ENCODE measurements around the gene CRYBA2. TPM values are rescaled to one million over a fixed set of nuclear protein-coding genes. Genes with fewer than 3 reads are reported as not detected.
A peak's percentile ranks its signal among the peaks of the same experiment; 100 is the strongest.

CRYBA2 gene
- total RNA-seq, 1 experiment from 2014 or later, result not detected

- CTCF ChIA-PET, result interaction anchor here (1.5 to 3.5 kb wide), 3 partner anchors 12 to 114 kb away, joined by 4 to 21 read pairs (median 5); no protein-coding TSS in a partner anchor
- H3K9ac ChIP-seq (ENCODE audit: low read length), result no peak within 1 kb of the TSS
- peak within 1 kb of the TSS; percentile 43 to 47 for H3K4me3 ChIP-seq (replicated peaks in 1 of 2; ENCODE audit: low read depth in 1 of 2, low read length in 2 of 2)
- no peaks in the 10 kb centered on the region for H3K4me1 ChIP-seq (ENCODE audit: control insufficient read depth in 1 of 2, insufficient read depth in 2 of 2, low read length in 2 of 2)
- H3K4me2 ChIP-seq (ENCODE audit: low read length), result peak within 1 kb of the TSS; percentile 63
- H2AFZ ChIP-seq (ENCODE audit: low read depth, low read length, poor library complexity, severe bottlenecking), result no peak within 1 kb of the TSS
- POLR2A ChIA-PET, result interaction anchor here (0.6 kb wide), 1 partner anchor 217 kb away, joined by 5 read pairs; no protein-coding TSS in a partner anchor
- no peaks in the 10 kb centered on the region for H3K79me2 ChIP-seq (ENCODE audit: insufficient read depth, low read length)
- peak; percentile 59 for TF ChIP-seq ZBTB33 (IDR thresholded peaks at IDR 0.05; ENCODE audit: extremely low read depth, insufficient replicate concordance, low read length)
- no peak for TF ChIP-seq EZH2 (IDR thresholded peaks at IDR 0.05)
- TF ChIP-seq SP1 (IDR thresholded peaks at IDR 0.05; ENCODE audit: low read depth), result peak; percentile 50
- no peak for TF ChIP-seq POLR2A (IDR thresholded peaks at IDR 0.05; ENCODE audit: borderline replicate concordance, extremely low read depth, insufficient read depth, insufficient read length)
- TF ChIP-seq YY1 (IDR thresholded peaks at IDR 0.05; ENCODE audit: extremely low read depth, insufficient replicate concordance, low read depth, low read length), result peak; percentile 89
- peak; percentile 57 for TF ChIP-seq TCF7L2 (IDR thresholded peaks at IDR 0.05; ENCODE audit: borderline replicate concordance, extremely low read depth, insufficient read depth, insufficient read length)
- peak; percentile 82 for TF ChIP-seq SIN3A (IDR thresholded peaks at IDR 0.05; ENCODE audit: low read depth)
- no peak for TF ChIP-seq ZNF274 (IDR thresholded peaks at IDR 0.05; ENCODE audit: low read depth, low read length)
- intact Hi-C loops (cut with micrococcal nuclease), result no loop called here
- H3K9me3 ChIP-seq (ENCODE audit: control insufficient read depth in 1 of 2, insufficient read depth in 1 of 2, low read depth in 1 of 2, low read length in 2 of 2), result no peaks in the 10 kb centered on the region
- DNase-seq (ENCODE audit: low read depth, low spot score), result peak; percentile 34
- no TSS peak for BruUV-seq (replicated peaks)
- H3K9me2 ChIP-seq (ENCODE audit: insufficient read depth), result no peaks in the 10 kb centered on the region
- peak; percentile 79 for ATAC-seq
- H4K20me1 ChIP-seq (ENCODE audit: insufficient read depth), result no peaks in the 10 kb centered on the region
- H3K27me3 ChIP-seq (ENCODE audit: insufficient read depth, low read length), result peaks cover 24% of the 10 kb centered on the region
- no peak within 1 kb of the TSS for H3K27ac ChIP-seq (ENCODE audit: low read depth, low read length)
- H3K36me3 ChIP-seq (ENCODE audit: control insufficient read depth in 1 of 2, insufficient read depth in 2 of 2, low read length in 2 of 2), result no peaks in the 10 kb centered on the region
- RAD21 ChIA-PET (ENCODE audit: low non-redundant PET in 1 of 2, low total read pairs in 2 of 2, uncharacterized antibody in 2 of 2, unreplicated experiment in 2 of 2), result no interaction called here
These were observed 48.0 kb upstream of the CRYBA2 start, which contains the start of gene CFAP65 for GRCh38 chr2:219041252-219041651. Gene CFAP65 (minus strand): TSS chr2:219041516. CDS start chr2:219039048, 2,468 bp downstream.

All from HCT116 (cell line).